DOHH2 (cell line): Measurements from ENCODE around the gene HORMAD2.

Experiments
- H3F3A ChIP-seq: fragments of 200-600 bp; sonication (generic), shearing (Covaris generic); 2 replicates; pipeline ENCODE4 v1.6.0; 2016; ENCODE audit warnings: antibody characterized with exemption, mild to moderate bottlenecking; ENCODE audit not compliant: control insufficient read depth, insufficient read depth
- H3K27ac ChIP-seq: fragments of 200-600 bp; sonication (generic); 2 replicates; pipeline ENCODE4 v1.5.1; 2014; ENCODE audit warnings: low read depth, mild to moderate bottlenecking, low read length, moderate library complexity
- H3K27me3 ChIP-seq: fragments of 200-600 bp; sonication (generic); 2 replicates; pipeline ENCODE4 v1.6.1; 2014; ENCODE audit warnings: mild to moderate bottlenecking, low read length, mixed read lengths; ENCODE audit not compliant: control insufficient read depth
- H3K36me3 ChIP-seq: fragments of 200-600 bp; sonication (generic); 2 replicates; pipeline ENCODE4 v1.6.1; 2014; ENCODE audit warnings: mild to moderate bottlenecking, low read length, moderate library complexity, mixed read lengths; ENCODE audit not compliant: control insufficient read depth
- H3K4me1 ChIP-seq: fragments of 200-600 bp; sonication (generic); 2 replicates; pipeline ENCODE4 v1.6.1; 2014; ENCODE audit warnings: mild to moderate bottlenecking, low read length, mixed read lengths; ENCODE audit not compliant: control insufficient read depth
- H3K4me2 ChIP-seq: fragments of 200-600 bp; sonication (generic); 2 replicates; pipeline ENCODE4 v1.6.0; 2014; ENCODE audit warnings: mild to moderate bottlenecking, low read length, moderate library complexity
- H3K4me3 ChIP-seq: fragments of 200-600 bp; sonication (generic); 2 replicates; pipeline ENCODE4 v1.5.1; 2014; ENCODE audit warnings: mild to moderate bottlenecking, low read length, mixed read lengths
- H3K79me2 ChIP-seq: fragments of 200-600 bp; sonication (generic); 2 replicates; pipeline ENCODE4 v1.6.1; 2014; ENCODE audit warnings: mild to moderate bottlenecking, low read length, mixed read lengths; ENCODE audit not compliant: control insufficient read depth
- H3K9me2 ChIP-seq: fragments of 200-600 bp; sonication (generic); replicated peaks from 2 replicates; pipeline ENCODE4 v1.6.1; 2014; ENCODE audit warnings: mild to moderate bottlenecking, low read length, mixed read lengths; ENCODE audit not compliant: control insufficient read depth
- H3K9me3 ChIP-seq: fragments of 200-600 bp; sonication (generic); 2 replicates; pipeline ENCODE4 v1.6.1; 2014; ENCODE audit warnings: antibody characterized with exemption, low read length, mixed read lengths; ENCODE audit not compliant: control insufficient read depth, insufficient read depth
- H4K20me1 ChIP-seq: fragments of 200-600 bp; sonication (generic); 2 replicates; pipeline ENCODE4 v1.6.0; 2014; ENCODE audit warnings: low read depth, mild to moderate bottlenecking, antibody characterized with exemption, low read length, moderate library complexity; ENCODE audit not compliant: control insufficient read depth, insufficient read depth
- CTCF ChIP-seq: fragments of 200-600 bp; sonication (generic); IDR thresholded peaks from one replicate; pipeline ENCODE4 v1.5.1; 2014; ENCODE audit warnings: antibody characterized with exemption, mild to moderate bottlenecking, low read depth, low read length; ENCODE audit not compliant: poor library complexity, severe bottlenecking
- EZH2phosphoT487 ChIP-seq: fragments of 200-600 bp; sonication (generic); IDR thresholded peaks from 2 replicates; pipeline ENCODE4 v1.6.1; 2017; ENCODE audit warnings: borderline replicate concordance, mild to moderate bottlenecking, antibody characterized with exemption, low read length, moderate library complexity, mixed read lengths

The HORMAD2 gene

DNA sequence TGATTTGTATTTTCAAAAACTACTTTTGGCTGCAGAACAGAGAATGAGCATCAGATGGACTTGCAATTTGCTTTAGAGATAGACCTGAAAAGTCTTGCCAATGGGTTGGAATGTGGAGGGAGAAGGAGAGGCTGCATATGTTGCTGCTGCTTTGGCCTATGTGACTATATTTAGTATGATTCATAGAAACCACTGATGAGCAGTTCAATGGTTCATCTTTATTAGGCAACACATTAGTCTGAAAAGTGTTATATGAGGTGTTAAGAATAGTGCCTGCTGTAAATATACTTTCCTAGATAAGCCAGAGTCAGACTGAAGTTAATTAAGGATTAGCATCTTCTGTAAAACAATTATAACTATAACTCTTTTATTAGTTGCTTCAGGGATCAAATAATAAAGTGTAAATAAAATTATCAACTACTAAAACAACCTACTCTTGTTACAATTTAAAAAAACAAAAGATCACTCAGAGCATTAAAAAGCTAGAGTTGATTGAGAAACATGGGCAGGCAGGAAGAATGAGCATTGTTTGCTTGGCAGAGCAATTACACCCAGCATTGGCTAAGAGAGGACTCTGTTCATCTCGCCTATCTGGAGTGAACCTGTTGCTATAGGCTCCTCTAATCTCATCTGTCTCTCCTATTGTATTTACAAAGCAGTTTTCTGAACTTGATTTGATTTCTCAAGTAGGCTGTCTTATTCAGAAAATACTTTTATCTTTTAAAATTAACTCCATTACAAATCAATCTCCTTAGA, 36.3 kb downstream of the HORMAD2 start:
- Histone ChIP-seq H3K4me2 (no peak overlapping the region), H4K20me1 (no peaks in the 10 kb centered on the region), H3K79me2 (no peaks in the 10 kb centered on the region), H3K4me1 (no peaks in the 10 kb centered on the region), H3K27me3 (peaks cover 28% of the 10 kb centered on the region; the same call in 1 of the 2 replicates), H3K9me2 (no peaks in the 10 kb centered on the region), H3K36me3 (no peaks in the 10 kb centered on the region), H3K9me3 (no peaks in the 10 kb centered on the region), H3K27ac (no peak overlapping the region), H3F3A (no peaks in the 10 kb centered on the region), H3K4me3 (no peak overlapping the region)
- TF ChIP-seq EZH2phosphoT487 (no peak), CTCF (no peak)

GRCh38 chr22:30117256-30117655, 37.0 kb downstream of the HORMAD2 start:
- no peaks in the 10 kb centered on the region for H3F3A ChIP-seq
- peaks cover 34% of the 10 kb centered on the region for H3K27me3 ChIP-seq
- no peak overlapping the region for H3K4me3 ChIP-seq
- no peaks in the 10 kb centered on the region for H3K79me2 ChIP-seq
- H3K4me2 ChIP-seq: no peak overlapping the region
- H3K9me3 ChIP-seq: no peaks in the 10 kb centered on the region
- TF ChIP-seq EZH2phosphoT487 (no peak), CTCF (no peak)
- H3K9me2 ChIP-seq: no peaks in the 10 kb centered on the region
- H3K4me1 ChIP-seq: no peaks in the 10 kb centered on the region
- H4K20me1 ChIP-seq: no peaks in the 10 kb centered on the region
- no peaks in the 10 kb centered on the region for H3K36me3 ChIP-seq
- H3K27ac ChIP-seq: no peak overlapping the region

GRCh38 chr22:30118291-30118690, 38.0 kb downstream of the HORMAD2 start:
- Histone ChIP-seq H3K27ac (no peak overlapping the region), H3K9me3 (no peaks in the 10 kb centered on the region), H3K4me2 (no peak overlapping the region), H3K4me1 (no peaks in the 10 kb centered on the region), H3K4me3 (no peak overlapping the region), H3K36me3 (no peaks in the 10 kb centered on the region), H3K27me3 (peaks cover 38% of the 10 kb centered on the region), H4K20me1 (no peaks in the 10 kb centered on the region), H3K9me2 (no peaks in the 10 kb centered on the region), H3F3A (no peaks in the 10 kb centered on the region), H3K79me2 (no peaks in the 10 kb centered on the region)
- TF ChIP-seq CTCF: no peak
